Tibial artery (tissue), 4 donors: ENCODE results near the gene LARGE1.

Experiments used
- DNase-seq, 2 donors: peaks; one replicate each; pipeline ENCODE4 v3.0.0-alpha.2; 2019
- H3K27ac ChIP-seq, 2 donors: fragments of 200-600 bp; sonication (generic) in 1 of 2; 1 replicate in 1 of 2; 2 replicates in 1 of 2; pipeline ENCODE4 v1.5.1; 2018 to 2019; ENCODE audit warnings: mild to moderate bottlenecking in 1 of 2
- H3K27me3 ChIP-seq, 2 donors: fragments of 200-600 bp; sonication (generic) in 1 of 2; one replicate each; pipeline versions ENCODE4 v1.5.1 to v1.6.0; 2016 to 2019
- H3K36me3 ChIP-seq, 3 donors: fragments of 200-600 bp; sonication (generic) in 2 of 3; one replicate each; pipeline ENCODE4 v1.5.1; 2016 to 2019; ENCODE audit warnings: mild to moderate bottlenecking in 2 of 3
- H3K4me1 ChIP-seq, 4 donors: fragments of 200-600 bp; sonication (generic) in 2 of 4; 1 replicate in 3 of 4; 2 replicates in 1 of 4; pipeline ENCODE4 v1.5.1; 2016 to 2019
- H3K4me3 ChIP-seq, 2 donors: fragments of 200-600 bp; sonication (generic) in 1 of 2; 1 replicate in 1 of 2; 2 replicates in 1 of 2; pipeline ENCODE4 v1.5.1; 2018 to 2019; ENCODE audit warnings: mild to moderate bottlenecking in 2 of 2
- H3K9me3 ChIP-seq, 3 donors: fragments of 200-600 bp; sonication (generic) in 1 of 3; one replicate each; pipeline ENCODE4 v1.5.1; 2016 to 2019
- intact Hi-C: fragments of 100-400 bp; cut with DNase I; formaldehyde crosslinking; loops from one replicate; pipeline ENCODE4 v1.15.0; 2023; ENCODE audit warnings: low total_unique reads
- TF ChIP-seq, protein P1 (sequence below), 2 experiments: fragments of 200-600 bp in 1 of 2; fragments of 450-650 bp in 1 of 2; IDR thresholded peaks; one replicate each; pipeline ENCODE4 v1.5.1; 2017 to 2019; ENCODE audit warnings: antibody characterized with exemption in 2 of 2, mild to moderate bottlenecking in 1 of 2, moderate library complexity in 1 of 2

The LARGE1 gene

DNA sequence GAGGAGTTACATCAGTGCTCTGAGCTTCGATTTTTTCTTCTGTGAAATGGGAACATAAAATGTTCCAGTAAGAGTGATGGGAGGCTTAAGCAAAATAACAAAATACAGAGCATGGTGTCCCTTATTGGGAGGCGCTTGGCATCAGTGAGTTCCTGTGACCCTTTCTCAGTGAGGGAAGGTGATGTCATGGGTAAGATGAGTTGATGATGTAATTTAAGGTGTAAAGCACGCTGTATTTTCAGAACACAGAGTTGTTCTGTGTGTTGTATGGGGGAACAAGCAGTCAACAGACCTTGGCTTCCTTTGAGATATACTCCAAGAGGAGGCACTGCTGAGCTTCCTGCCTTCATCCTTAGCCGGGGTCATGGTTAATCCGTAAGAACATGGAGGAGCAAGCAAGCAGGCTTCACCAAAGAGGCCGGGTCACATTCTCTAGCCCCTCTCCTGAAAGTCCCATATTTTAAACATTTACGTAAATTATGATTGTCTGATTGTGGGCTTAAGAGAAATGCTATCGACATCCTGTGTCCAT, 266.7 kb downstream of the LARGE1 start:
- TF ChIP-seq, protein P1, sequence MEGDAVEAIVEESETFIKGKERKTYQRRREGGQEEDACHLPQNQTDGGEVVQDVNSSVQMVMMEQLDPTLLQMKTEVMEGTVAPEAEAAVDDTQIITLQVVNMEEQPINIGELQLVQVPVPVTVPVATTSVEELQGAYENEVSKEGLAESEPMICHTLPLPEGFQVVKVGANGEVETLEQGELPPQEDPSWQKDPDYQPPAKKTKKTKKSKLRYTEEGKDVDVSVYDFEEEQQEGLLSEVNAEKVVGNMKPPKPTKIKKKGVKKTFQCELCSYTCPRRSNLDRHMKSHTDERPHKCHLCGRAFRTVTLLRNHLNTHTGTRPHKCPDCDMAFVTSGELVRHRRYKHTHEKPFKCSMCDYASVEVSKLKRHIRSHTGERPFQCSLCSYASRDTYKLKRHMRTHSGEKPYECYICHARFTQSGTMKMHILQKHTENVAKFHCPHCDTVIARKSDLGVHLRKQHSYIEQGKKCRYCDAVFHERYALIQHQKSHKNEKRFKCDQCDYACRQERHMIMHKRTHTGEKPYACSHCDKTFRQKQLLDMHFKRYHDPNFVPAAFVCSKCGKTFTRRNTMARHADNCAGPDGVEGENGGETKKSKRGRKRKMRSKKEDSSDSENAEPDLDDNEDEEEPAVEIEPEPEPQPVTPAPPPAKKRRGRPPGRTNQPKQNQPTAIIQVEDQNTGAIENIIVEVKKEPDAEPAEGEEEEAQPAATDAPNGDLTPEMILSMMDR (IDR thresholded peaks at IDR 0.05) = no peak
- intact Hi-C loops = no loop called here

DNA sequence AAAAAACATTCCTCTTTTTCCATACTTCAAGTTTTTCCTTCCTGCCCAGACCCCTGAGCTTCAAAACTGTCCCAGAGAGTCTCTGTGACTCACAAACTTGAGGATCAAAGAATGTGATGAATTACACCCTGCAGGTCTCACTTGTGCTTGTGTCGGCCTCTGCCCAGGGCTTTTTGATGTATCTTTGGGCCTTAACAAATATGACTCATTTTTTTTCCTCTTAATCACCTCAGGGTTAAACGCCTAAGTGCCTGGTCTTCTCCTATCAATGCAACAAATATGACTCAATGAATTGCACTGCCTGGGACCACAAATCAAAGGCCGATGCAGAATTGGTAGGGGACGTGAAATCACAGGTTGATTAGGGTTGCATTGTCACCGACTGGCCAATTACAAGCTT, 267.7 kb downstream of the LARGE1 start:
- no peak overlapping the region for H3K4me3 ChIP-seq
- no peak overlapping the region for H3K27ac ChIP-seq
- peaks cover 20 to 26% (median 21%) of the 10 kb centered on the region in 3 donors for H3K36me3 ChIP-seq
- intact Hi-C loops = no loop called here
- TF ChIP-seq, protein P1 (IDR thresholded peaks at IDR 0.05) = no peak
- H3K27me3 ChIP-seq = no peaks in the 10 kb centered on the region
- no peaks in the 10 kb centered on the region for H3K9me3 ChIP-seq
- H3K4me1 ChIP-seq = no peaks in the 10 kb centered on the region
- no peak for DNase-seq

More for the DNA sequence above, 266.7 kb downstream of the LARGE1 start:
- H3K9me3 ChIP-seq = no peaks in the 10 kb centered on the region
- H3K4me1 ChIP-seq = peaks cover 0 to under 1% (median under 1%) of the 10 kb centered on the region in 4 donors
- H3K36me3 ChIP-seq = peaks cover 17 to 19% (median 17%) of the 10 kb centered on the region in 3 donors
- no peak for DNase-seq
- H3K4me3 ChIP-seq = no peak overlapping the region
- no peaks in the 10 kb centered on the region for H3K27me3 ChIP-seq
- no peak overlapping the region for H3K27ac ChIP-seq

DNA sequence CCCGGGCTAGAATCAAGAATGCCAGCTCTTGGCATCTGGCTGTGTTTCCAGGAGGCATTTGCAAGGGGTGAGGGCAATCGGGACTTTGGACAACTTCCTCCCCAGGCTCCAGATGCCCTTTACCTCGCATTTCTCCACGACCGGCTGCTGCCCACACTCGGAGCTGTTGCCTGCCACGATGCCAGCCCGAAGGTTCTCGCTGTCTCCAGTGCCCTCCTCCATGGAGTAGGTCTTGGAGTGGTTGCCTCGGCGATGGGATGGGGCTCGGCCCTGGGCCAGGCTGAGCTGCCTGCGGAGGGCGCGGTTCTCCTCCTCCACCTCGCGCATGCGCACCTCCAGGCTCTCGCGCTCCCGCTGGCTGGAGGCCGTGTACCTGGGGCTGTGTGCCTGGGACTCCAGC, 270.0 kb downstream of the LARGE1 start:
- intact Hi-C loops = no loop called here
- TF ChIP-seq, protein P1 (IDR thresholded peaks at IDR 0.05) = no peak
- H3K4me1 ChIP-seq = no peaks in the 10 kb centered on the region

DNA sequence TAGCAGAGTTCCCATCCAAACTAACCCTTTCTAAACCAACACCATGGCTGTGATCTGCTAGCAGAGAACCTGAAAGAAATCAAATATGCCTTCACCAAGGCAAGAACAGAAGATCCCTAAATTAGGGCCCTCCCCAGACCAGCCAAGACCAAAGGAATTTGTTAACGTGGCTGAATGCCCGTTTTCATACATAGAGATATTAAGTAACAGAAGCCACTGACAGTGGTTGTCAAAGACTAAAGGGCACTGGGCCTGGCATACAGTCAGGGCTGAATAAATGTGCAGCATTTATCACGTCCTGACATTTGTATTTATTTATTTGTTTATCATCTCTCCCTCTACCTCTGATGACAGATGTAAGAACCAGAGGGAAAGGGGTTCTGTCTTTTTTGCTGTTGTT, 271.8 kb downstream of the LARGE1 start:
- H3K4me3 ChIP-seq = no peak overlapping the region
- no peak overlapping the region for H3K27ac ChIP-seq
- no peaks in the 10 kb centered on the region for H3K9me3 ChIP-seq
- no peaks in the 10 kb centered on the region for H3K27me3 ChIP-seq
- H3K4me1 ChIP-seq = no peaks in the 10 kb centered on the region
- no peak for DNase-seq
- TF ChIP-seq, protein P1 (IDR thresholded peaks at IDR 0.05) = no peak
- H3K36me3 ChIP-seq = peaks cover 20 to 39% (median 21%) of the 10 kb centered on the region in 3 donors
- intact Hi-C loops = no loop called here

More for the DNA sequence above, 270.0 kb downstream of the LARGE1 start:
- Histone ChIP-seq H3K4me3 (no peak overlapping the region), H3K27me3 (no peaks in the 10 kb centered on the region), H3K27ac (no peak overlapping the region), H3K36me3 (peaks cover 20 to 39% (median 21%) of the 10 kb centered on the region in 3 donors), H3K9me3 (no peaks in the 10 kb centered on the region)
- DNase-seq = no peak

DNA sequence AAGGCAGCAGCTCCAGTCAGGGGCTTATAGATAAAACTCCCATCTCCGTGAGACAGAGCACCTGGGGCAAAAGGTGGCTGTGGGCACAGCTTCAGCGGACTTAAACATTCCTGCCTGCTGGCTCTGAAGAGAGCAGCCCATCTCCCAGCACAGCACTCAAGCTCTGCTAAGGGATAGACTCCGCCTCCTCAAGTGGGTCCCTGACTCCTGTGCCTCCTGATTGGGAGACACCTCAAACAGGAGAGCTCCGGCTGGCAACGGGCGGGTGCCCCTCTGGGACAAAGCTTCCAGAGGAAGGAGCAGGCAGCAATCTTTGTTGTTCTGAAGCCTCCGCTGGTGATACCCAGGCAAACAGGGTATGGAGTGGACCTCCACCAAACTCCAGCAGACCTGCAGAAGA, 279.4 kb downstream of the LARGE1 start:
- Histone ChIP-seq H3K4me3 (no peak overlapping the region), H3K27me3 (no peaks in the 10 kb centered on the region), H3K9me3 (peaks cover 0 to 6% (median 4%) of the 10 kb centered on the region in 3 donors), H3K36me3 (peaks cover 0 to 18% (median 4%) of the 10 kb centered on the region in 3 donors), H3K27ac (no peak overlapping the region), H3K4me1 (no peaks in the 10 kb centered on the region)
- intact Hi-C loops = no loop called here
- TF ChIP-seq, protein P1 (IDR thresholded peaks at IDR 0.05) = no peak
- no peak for DNase-seq
